GM21367 (cell line): Measurements from ENCODE around the gene TFAM.

Source experiments
- ATAC-seq: cut with Tn5 transposase; IDR thresholded peaks from one replicate; pipeline ENCODE4 v1.9.1; 2021; ENCODE audit not compliant: unreplicated experiment

The TFAM gene

GRCh38 chr10:58384999-58385783 lies at the start of gene TFAM:
TFAM (plus strand) TSS chr10:58385410; CDS start chr10:58385548, 138 bp downstream.
- peak; percentile 79 for ATAC-seq

GRCh38 chr10:58336242-58336641 lies 49.0 kb upstream of the TFAM start:
- no peak for ATAC-seq

GRCh38 chr10:58341422-58341821 lies 43.8 kb upstream of the TFAM start:
- no peak for ATAC-seq

GRCh38 chr10:58341947-58342346 lies 43.3 kb upstream of the TFAM start:
- ATAC-seq = no peak

GRCh38 chr10:58347967-58348366 lies 37.2 kb upstream of the TFAM start:
- ATAC-seq = no peak

GRCh38 chr10:58348571-58349033 lies 36.6 kb upstream of the TFAM start:
- ATAC-seq = no peak

GRCh38 chr10:58350023-58350422 lies 35.2 kb upstream of the TFAM start:
- ATAC-seq = no peak

GRCh38 chr10:58350619-58351323 lies 34.4 kb upstream of the TFAM start:
- no peak for ATAC-seq

GRCh38 chr10:58351616-58352578 lies 33.3 kb upstream of the TFAM start:
- no peak for ATAC-seq

GRCh38 chr10:58352956-58353610 lies 32.1 kb upstream of the TFAM start:
- ATAC-seq = no peak

GRCh38 chr10:58356756-58357155 lies 28.5 kb upstream of the TFAM start:
- ATAC-seq = no peak

GRCh38 chr10:58358314-58358933 lies 26.8 kb upstream of the TFAM start:
- no peak for ATAC-seq

- ATAC-seq = no peak
Observed at GRCh38 chr10:58358947-58359346, 26.3 kb upstream of the TFAM start.

- no peak for ATAC-seq
Observed at GRCh38 chr10:58359541-58359940, 25.7 kb upstream of the TFAM start.

GRCh38 chr10:58360412-58361004 lies 24.7 kb upstream of the TFAM start:
- ATAC-seq = no peak

GRCh38 chr10:58361353-58361752 lies 23.9 kb upstream of the TFAM start:
- no peak for ATAC-seq

GRCh38 chr10:58362027-58362789 lies 23.0 kb upstream of the TFAM start:
- ATAC-seq = no peak

GRCh38 chr10:58367069-58367468 lies 18.1 kb upstream of the TFAM start:
- no peak for ATAC-seq

GRCh38 chr10:58371473-58371872 lies 13.7 kb upstream of the TFAM start:
- no peak for ATAC-seq
